ENCODE results near the gene EPHA3.

Gene EPHA3

DNA sequence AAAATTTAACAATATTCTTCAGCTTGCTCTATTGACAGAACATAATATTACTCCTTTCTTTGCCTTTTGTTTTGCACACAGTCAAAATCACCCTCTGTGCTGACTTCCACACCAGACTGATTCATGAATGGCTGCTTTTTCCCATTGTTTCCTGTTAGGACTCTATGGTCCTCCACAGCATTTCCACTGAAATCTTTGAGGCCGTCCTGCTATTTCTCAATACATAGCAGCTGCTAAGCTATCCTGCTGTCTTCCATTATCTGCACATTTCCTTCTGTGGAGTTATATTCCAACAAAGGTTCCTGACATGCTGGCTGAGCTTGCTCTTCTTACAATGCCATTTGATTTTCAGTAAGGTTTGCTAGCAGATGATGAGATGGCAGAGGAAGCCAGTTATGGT lies 153.3 kb downstream of the EPHA3 start:
- no peak for DNase-seq (ENCODE audit: extremely low read depth, low read depth)
- TF ChIP-seq, protein P1, sequence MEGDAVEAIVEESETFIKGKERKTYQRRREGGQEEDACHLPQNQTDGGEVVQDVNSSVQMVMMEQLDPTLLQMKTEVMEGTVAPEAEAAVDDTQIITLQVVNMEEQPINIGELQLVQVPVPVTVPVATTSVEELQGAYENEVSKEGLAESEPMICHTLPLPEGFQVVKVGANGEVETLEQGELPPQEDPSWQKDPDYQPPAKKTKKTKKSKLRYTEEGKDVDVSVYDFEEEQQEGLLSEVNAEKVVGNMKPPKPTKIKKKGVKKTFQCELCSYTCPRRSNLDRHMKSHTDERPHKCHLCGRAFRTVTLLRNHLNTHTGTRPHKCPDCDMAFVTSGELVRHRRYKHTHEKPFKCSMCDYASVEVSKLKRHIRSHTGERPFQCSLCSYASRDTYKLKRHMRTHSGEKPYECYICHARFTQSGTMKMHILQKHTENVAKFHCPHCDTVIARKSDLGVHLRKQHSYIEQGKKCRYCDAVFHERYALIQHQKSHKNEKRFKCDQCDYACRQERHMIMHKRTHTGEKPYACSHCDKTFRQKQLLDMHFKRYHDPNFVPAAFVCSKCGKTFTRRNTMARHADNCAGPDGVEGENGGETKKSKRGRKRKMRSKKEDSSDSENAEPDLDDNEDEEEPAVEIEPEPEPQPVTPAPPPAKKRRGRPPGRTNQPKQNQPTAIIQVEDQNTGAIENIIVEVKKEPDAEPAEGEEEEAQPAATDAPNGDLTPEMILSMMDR (IDR thresholded peaks at IDR 0.05; ENCODE audit: low read depth, low read length): no peak

DNA sequence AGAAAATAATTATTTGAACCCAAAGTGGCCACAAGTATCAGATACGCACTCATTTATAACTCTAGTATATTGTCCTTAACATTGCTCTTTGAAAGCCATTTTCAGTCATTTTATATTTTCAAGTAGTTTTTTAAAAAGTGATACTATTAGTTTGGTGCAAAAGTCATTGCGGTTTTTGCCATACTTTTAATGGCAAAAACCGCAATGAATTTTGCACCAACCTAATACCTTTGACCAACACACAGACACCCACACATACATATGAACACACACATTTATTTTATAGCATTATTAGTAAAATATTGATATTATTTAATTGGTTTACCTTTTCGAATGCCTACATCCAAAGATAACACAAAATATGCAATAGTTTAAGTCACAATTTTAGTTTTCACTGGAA lies 154.3 kb downstream of the EPHA3 start:
- no peak for DNase-seq (ENCODE audit: extremely low read depth, low read depth)
- TF ChIP-seq, protein P1 (IDR thresholded peaks at IDR 0.05; ENCODE audit: low read depth, low read length): no peak

DNA sequence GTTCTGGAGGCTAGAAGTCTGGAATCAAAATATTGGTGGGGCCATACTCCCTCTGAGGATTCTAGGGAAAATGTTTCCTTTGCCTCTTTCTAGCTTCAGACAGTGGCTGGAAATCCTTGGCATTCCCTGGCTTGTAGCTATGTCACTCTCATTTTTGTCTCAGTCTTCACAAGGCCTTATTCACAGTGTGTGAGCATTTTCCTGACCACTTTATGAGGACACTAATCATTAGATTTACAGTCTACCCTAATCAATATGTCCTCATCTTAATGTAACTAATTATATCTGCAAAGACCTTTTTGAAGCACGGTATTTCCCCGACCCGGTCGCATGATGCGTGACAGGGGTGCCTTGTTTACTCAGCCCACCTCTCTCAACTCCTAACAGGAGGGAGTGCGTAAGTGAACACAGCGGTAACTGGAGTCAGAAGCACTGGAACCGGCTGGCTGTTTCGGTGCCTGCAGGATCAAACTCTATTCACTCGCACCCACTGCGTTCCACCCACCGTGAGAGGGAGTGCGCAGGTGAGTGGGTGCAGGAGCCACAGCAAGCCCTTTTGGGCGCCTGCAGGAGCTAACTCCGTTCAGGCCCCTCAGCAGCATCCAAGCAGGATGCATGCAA lies 155.0 kb downstream of the EPHA3 start:
- no peak for DNase-seq (ENCODE audit: extremely low read depth, low read depth)
- TF ChIP-seq, protein P1 (IDR thresholded peaks at IDR 0.05; ENCODE audit: low read depth, low read length): no peak

DNA sequence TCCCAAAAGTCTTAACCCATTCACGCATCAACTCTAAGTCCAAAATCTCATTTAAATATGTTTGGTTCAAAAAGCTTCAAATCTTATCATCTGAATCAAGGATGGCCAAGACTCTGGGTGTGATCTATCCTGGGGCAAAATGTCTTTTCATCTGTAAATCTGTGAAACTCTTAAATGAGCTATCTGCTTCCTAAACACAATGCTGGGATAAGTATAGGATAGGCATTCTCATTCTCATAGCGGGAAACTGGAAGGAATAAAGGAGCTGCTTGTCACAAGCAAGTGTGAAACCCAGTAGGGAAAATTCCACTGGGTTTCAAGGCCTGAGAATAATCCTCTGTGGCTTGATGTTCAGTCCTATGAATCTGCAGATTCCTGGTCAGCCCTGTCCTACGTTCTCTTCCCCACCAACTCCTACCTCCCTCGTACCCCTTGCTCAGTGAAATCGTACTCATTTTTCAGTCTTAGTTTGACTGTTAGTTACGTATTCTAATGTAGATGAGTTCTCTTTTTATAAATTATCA lies 156.7 kb downstream of the EPHA3 start:
- DNase-seq (ENCODE audit: extremely low read depth, low read depth): no peak
- TF ChIP-seq, protein P1 (IDR thresholded peaks at IDR 0.05; ENCODE audit: low read depth, low read length): no peak

DNA sequence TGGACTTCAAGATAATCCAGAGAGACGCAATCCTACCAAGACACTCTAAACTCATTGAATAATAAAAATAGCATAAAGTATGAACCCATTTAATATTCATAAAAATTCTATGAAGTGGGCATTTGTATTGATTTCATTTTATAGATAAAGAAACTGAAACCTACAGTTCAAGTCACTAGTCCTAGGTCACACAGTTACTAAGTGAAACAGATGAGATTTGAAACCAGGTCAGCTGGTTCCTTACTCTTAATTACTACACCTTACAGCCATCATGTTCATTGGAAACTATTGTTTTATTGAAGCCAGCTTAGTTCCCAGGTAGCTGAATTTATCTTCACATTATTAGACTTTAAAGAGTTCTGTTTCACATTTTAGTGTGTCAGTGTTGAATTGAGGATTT lies 158.7 kb downstream of the EPHA3 start:
- DNase-seq (ENCODE audit: extremely low read depth, low read depth): no peak
- TF ChIP-seq, protein P1 (IDR thresholded peaks at IDR 0.05; ENCODE audit: low read depth, low read length): no peak

DNA sequence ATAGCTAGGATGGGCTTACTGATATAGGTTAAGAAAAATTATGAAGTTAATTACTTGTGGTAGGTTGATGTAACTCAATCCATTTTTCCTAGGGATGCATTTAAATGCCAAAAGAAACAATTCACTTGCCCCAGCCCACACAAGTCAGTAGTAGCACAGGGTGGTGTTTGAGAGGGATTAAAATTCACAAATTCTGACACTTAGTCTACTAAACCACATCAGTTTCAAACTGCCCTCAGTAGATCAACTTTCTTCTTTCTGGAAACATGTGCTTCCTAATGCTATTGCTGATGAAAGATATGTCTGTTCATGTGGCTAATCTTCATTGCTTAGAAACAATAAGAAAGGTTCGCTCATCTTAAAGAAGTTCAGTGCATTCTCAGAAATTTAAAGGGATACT lies 160.6 kb downstream of the EPHA3 start:
- TF ChIP-seq, protein P1 (IDR thresholded peaks at IDR 0.05; ENCODE audit: low read depth, low read length): no peak
- no peak for DNase-seq (ENCODE audit: extremely low read depth, low read depth)

DNA sequence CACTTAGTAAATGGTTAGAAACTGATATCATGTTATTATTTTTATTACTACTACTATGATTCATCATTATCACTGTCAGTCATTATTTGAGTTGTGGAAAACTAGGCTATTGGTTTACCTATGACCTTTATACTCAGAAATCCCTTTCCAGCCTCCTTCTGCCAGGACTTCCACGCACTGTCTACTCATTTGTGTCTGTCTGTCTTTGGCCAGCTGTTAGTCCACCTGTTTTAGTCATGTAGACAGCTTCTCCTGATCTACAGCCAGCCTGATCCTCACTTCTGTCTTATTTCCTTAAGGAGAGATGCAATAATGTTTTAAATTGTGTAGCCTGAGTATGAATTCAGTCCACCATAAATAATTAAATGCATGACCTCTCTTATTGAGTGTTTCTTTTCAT lies 162.8 kb downstream of the EPHA3 start:
- TF ChIP-seq, protein P1 (IDR thresholded peaks at IDR 0.05; ENCODE audit: low read depth, low read length): no peak
- no peak for DNase-seq (ENCODE audit: extremely low read depth, low read depth)

All from AG09319 (cell line).